ENCODE data around the gene DHX16. TPM values are rescaled to one million over a fixed set of nuclear protein-coding genes. Genes with fewer than 3 reads are reported as not detected.

The DHX16 gene
- total and polyA plus RNA-seq, 9 of the 15 experiments (the other 6 are each of a cell fraction or from before 2014, with no cell fraction given) = 14.6 to 66.1 (median 47.5) TPM

- TF ChIP-seq SMARCC2 (IDR thresholded peaks at IDR 0.05; ENCODE audit: low read depth) = no peak
- peak; percentile 57; the same call in 1 of the 2 replicates for TF ChIP-seq POLR2AphosphoS5 (IDR thresholded peaks at IDR 0.05; ENCODE audit: control insufficient read depth, insufficient read depth, low read depth, low read length)
- TF ChIP-seq ZNF133 (CRISPR knock-in tag; IDR thresholded peaks at IDR 0.05) = no peak
- TF ChIP-seq SAP30 (IDR thresholded peaks at IDR 0.05; ENCODE audit: borderline replicate concordance, insufficient read depth, low read depth, low read length, poor library complexity, severe bottlenecking) = peak; percentile 60
- peak; percentile 51 for TF ChIP-seq ZFX (CRISPR knock-in tag; IDR thresholded peaks at IDR 0.05)
- peak; percentile 67 for TF ChIP-seq ZBTB12 (CRISPR knock-in tag; IDR thresholded peaks at IDR 0.05)
- TF ChIP-seq SUPT5H (IDR thresholded peaks at IDR 0.05) = peak; percentile 77
- TF ChIP-seq, protein P1, sequence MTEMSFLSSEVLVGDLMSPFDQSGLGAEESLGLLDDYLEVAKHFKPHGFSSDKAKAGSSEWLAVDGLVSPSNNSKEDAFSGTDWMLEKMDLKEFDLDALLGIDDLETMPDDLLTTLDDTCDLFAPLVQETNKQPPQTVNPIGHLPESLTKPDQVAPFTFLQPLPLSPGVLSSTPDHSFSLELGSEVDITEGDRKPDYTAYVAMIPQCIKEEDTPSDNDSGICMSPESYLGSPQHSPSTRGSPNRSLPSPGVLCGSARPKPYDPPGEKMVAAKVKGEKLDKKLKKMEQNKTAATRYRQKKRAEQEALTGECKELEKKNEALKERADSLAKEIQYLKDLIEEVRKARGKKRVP (CRISPR knock-in tag; IDR thresholded peaks at IDR 0.05) = no peak
- peak; percentile 92 for TF ChIP-seq HMGN3 (IDR thresholded peaks at IDR 0.05; ENCODE audit: borderline replicate concordance, extremely low read depth, insufficient read length, low read depth, low read length)
- TF ChIP-seq MYNN (IDR thresholded peaks at IDR 0.05) = peak; percentile 75; the same call in 1 of the 2 replicates
- no peak for TF ChIP-seq MYNN (CRISPR knock-in tag; IDR thresholded peaks at IDR 0.05)
- peak; percentile 23 for TF ChIP-seq ZNF511 (CRISPR knock-in tag; IDR thresholded peaks at IDR 0.05)
- TF ChIP-seq KDM4B (IDR thresholded peaks at IDR 0.05; ENCODE audit: borderline replicate concordance in 2 of 2, low read depth in 1 of 2) = peak in 1 of 2 experiments; percentile 34; a peak in 1 of 4 replicates
- TF ChIP-seq MYC (IDR thresholded peaks at IDR 0.05; ENCODE audit: low read depth, low read length) = peak; percentile 25; the same call in 1 of the 2 replicates
- TF ChIP-seq MYC (CRISPR knock-in tag; IDR thresholded peaks at IDR 0.05; ENCODE audit: borderline replicate concordance, low read depth) = no peak
- peak; percentile 82 for TF ChIP-seq GABPB1 (CRISPR knock-in tag; IDR thresholded peaks at IDR 0.05)
- TF ChIP-seq TRIM24 (IDR thresholded peaks at IDR 0.05) = no peak
- TF ChIP-seq ZBTB7A (IDR thresholded peaks at IDR 0.05; ENCODE audit: borderline replicate concordance, control insufficient read depth, low read depth, low read length) = no peak; the same call in 1 of the 2 replicates
- TF ChIP-seq BHLHE40 (IDR thresholded peaks at IDR 0.05; ENCODE audit: low read length) = no peak
- peak; percentile 10; the same call in 1 of the 2 replicates for TF ChIP-seq ELF4 (CRISPR knock-in tag; IDR thresholded peaks at IDR 0.05)
- peak in 1 of 3 experiments; percentile 7 for TF ChIP-seq YY1 (IDR thresholded peaks at IDR 0.05; ENCODE audit: borderline replicate concordance in 1 of 3, control insufficient read depth in 1 of 3, extremely low read depth in 1 of 3, insufficient read depth in 3 of 3, insufficient read length in 1 of 3, insufficient replicate concordance in 2 of 3, low read depth in 1 of 3, low read length in 2 of 3)
- 0 out of 2 replicates have a peak, but pooled peaks have one; percentile 31 for TF ChIP-seq SRSF1 (IDR thresholded peaks at IDR 0.05; ENCODE audit: low read depth, low read length)
- TF ChIP-seq POLR2A (conservative IDR thresholded peaks at IDR 0.05) = peak; percentile 79
Observed at GRCh38 chr6:30626484-30627366, 46.1 kb downstream of the DHX16 start, which contains the start of gene ATAT1 (continued).

Measured in K562 (cell line).